A549 (cell line): Measurements from ENCODE around the gene FGF19. TPM values are rescaled to one million over a fixed set of nuclear protein-coding genes. Genes with fewer than 3 reads are reported as not detected.
A peak's percentile ranks its signal among the peaks of the same experiment; 100 is the strongest.

Experiments used
- ATAC-seq, 2 experiments: fragments of 200-7000 bp in 1 of 2; fragments of >200 bp in 1 of 2; cut with Nextera tagmentation in 1 of 2; cut with Tn5 transposase in 1 of 2; 3 replicates each; pipeline versions ENCODE4 v1.8.0 to v1.9.1; 2018 to 2020; ENCODE audit warnings: mild to moderate bottlenecking in 1 of 2, moderate library complexity in 1 of 2
- CTCF ChIA-PET: fragments of 300-600 bp; sonication (Branson Sonifier 250); formaldehyde crosslinking; extraction: SDS; loops from one replicate; lab custom pipeline; 2021; ENCODE audit warnings: antibody characterized with exemption, inconsistent platforms; lab: Yijun Ruan, JAX
- POLR2A ChIA-PET: fragments of 350-600 bp; formaldehyde crosslinking; extraction: SDS; loops from one replicate; lab custom pipeline; 2021; ENCODE audit warnings: antibody characterized with exemption, inconsistent platforms; lab: Yijun Ruan, JAX
- DNase-seq, 2 experiments: peaks; one replicate each; pipeline versions ENCODE4 v3.0.0 to v3.0.0-alpha.2; 2011 to 2016; ENCODE audit warnings: low read depth in 1 of 2, low spot score in 1 of 2
- FAIRE-seq: peaks from 2 replicates; lab custom pipeline; 2011; peaks lifted over from hg19 to GRCh38; lab: Jason Lieb, UNC
- H3K27ac ChIP-seq, 2 experiments: fragments of >200 bp; sonication (Bioruptor Twin); formaldehyde crosslinking; 3 replicates each; pipeline ENCODE4 v1.5.1; 2016 to 2017
- H3K4me1 ChIP-seq: fragments of >200 bp; sonication (Bioruptor Twin); formaldehyde crosslinking; 3 replicates; pipeline ENCODE4 v1.6.1; 2016
- H3K4me2 ChIP-seq: fragments of >200 bp; sonication (Bioruptor Twin); formaldehyde crosslinking; 3 replicates; pipeline ENCODE4 v1.6.1; 2016
- H3K4me3 ChIP-seq: fragments of >200 bp; sonication (Bioruptor Twin); formaldehyde crosslinking; 3 replicates; pipeline ENCODE4 v1.5.1; 2016
- H3K9me3 ChIP-seq: fragments of >200 bp; sonication (Bioruptor Twin); formaldehyde crosslinking; 3 replicates; pipeline ENCODE4 v1.6.1; 2016
- BCL3 ChIP-seq: fragments of >200 bp; sonication (Bioruptor Twin); formaldehyde crosslinking; IDR thresholded peaks from 3 replicates; pipeline ENCODE4 v1.6.1; 2016
- BHLHE40 ChIP-seq: IDR thresholded peaks from 2 replicates; pipeline ENCODE4 v1.6.1; 2012; ENCODE audit warnings: low read depth, low read length, inconsistent platforms
- CBX2 ChIP-seq: fragments of 200-600 bp; sonication (generic); IDR thresholded peaks from 2 replicates; pipeline ENCODE4 v1.6.1; 2016; ENCODE audit warnings: low read depth, mild to moderate bottlenecking, borderline replicate concordance
- CEBPB ChIP-seq, 2 experiments: fragments of >200 bp in 1 of 2; sonication (Bioruptor Twin) in 1 of 2; formaldehyde crosslinking in 1 of 2; IDR thresholded peaks; 2 replicates each; pipeline ENCODE4 v1.6.1; 2012 to 2016
- CTCF ChIP-seq: fragments of >200 bp; sonication (Bioruptor Twin); formaldehyde crosslinking; IDR thresholded peaks from 3 replicates; pipeline ENCODE4 v1.5.1; 2016
- EHMT2 ChIP-seq: fragments of 200-600 bp; sonication (generic); IDR thresholded peaks from 2 replicates; pipeline ENCODE4 v1.6.1; 2016; ENCODE audit warnings: antibody characterized with exemption, low read depth, mild to moderate bottlenecking, moderate library complexity
- ELK1 ChIP-seq: fragments of 150-350 bp; IDR thresholded peaks from 2 replicates; pipeline ENCODE4 v1.6.1; 2014; ENCODE audit warnings: low read depth, mild to moderate bottlenecking, low read length
- FOXS1 ChIP-seq: fragments of 250-450 bp; sonication (Bioruptor Pico); IDR thresholded peaks from 2 replicates; pipeline ENCODE4 v1.5.0; 2020; ENCODE audit warnings: mild to moderate bottlenecking, moderate library complexity
- HMGXB4 ChIP-seq: fragments of 250-450 bp; sonication (Bioruptor Pico); IDR thresholded peaks from 2 replicates; pipeline ENCODE4 v1.5.0; 2021; ENCODE audit warnings: mild to moderate bottlenecking, moderate library complexity, borderline replicate concordance
- KDM5A ChIP-seq: fragments of 200-600 bp; sonication (generic); IDR thresholded peaks from 2 replicates; pipeline ENCODE4 v1.6.1; 2016; ENCODE audit warnings: antibody characterized with exemption, mild to moderate bottlenecking
- PHF8 ChIP-seq: fragments of 200-600 bp; sonication (generic); IDR thresholded peaks from 2 replicates; pipeline ENCODE4 v1.6.1; 2016; ENCODE audit warnings: low read depth, mild to moderate bottlenecking, antibody characterized with exemption, moderate library complexity, borderline replicate concordance
- POLR2A ChIP-seq: IDR thresholded peaks from 2 replicates; pipeline ENCODE4 v1.6.1; 2012; ENCODE audit warnings: mild to moderate bottlenecking, low read length
- POLR2AphosphoS2 ChIP-seq: conservative IDR thresholded peaks from 2 replicates; pipeline ENCODE4 v1.6.1; 2012; ENCODE audit warnings: low read length, improper control_type of control experiment, inconsistent platforms
- RAD21 ChIP-seq, 2 experiments: fragments of >200 bp in 1 of 2; sonication (Bioruptor Twin) in 1 of 2; formaldehyde crosslinking in 1 of 2; IDR thresholded peaks in 1 of 2; conservative IDR thresholded peaks in 1 of 2; 2 replicates in 1 of 2; 3 replicates in 1 of 2; pipeline ENCODE4 v1.6.1; 2012 to 2018; ENCODE audit warnings: inconsistent platforms in 1 of 2
- REST ChIP-seq: fragments of 200-600 bp; sonication (generic); IDR thresholded peaks from 2 replicates; pipeline ENCODE4 v1.6.1; 2016; ENCODE audit warnings: antibody characterized with exemption, mild to moderate bottlenecking, moderate library complexity
- RNF2 ChIP-seq: fragments of 200-600 bp; sonication (generic); IDR thresholded peaks from 2 replicates; pipeline ENCODE4 v1.6.1; 2016; ENCODE audit warnings: low read depth, mild to moderate bottlenecking, antibody characterized with exemption, moderate library complexity, borderline replicate concordance
- TFCP2L1 ChIP-seq: fragments of 250-450 bp; sonication (Bioruptor Pico); IDR thresholded peaks from 2 replicates; pipeline ENCODE4 v1.5.0; 2021; ENCODE audit warnings: mild to moderate bottlenecking
- ZSCAN20 ChIP-seq: fragments of 250-450 bp; sonication (Bioruptor Pico); IDR thresholded peaks from 2 replicates; pipeline ENCODE4 v1.8.0; 2022; ENCODE audit warnings: mild to moderate bottlenecking, moderate library complexity
- WGBS: methylation state at CpG from one replicate; pipeline ENCODE4 v1.1.6; 2017; ENCODE audit errors: missing lambda C conversion rate; 5-methylcytosine and 5-hydroxymethylcytosine counted together
- polyA plus RNA-seq, 4 experiments: library from polyadenylated mRNA; depleted of rRNA in 3 of 4; stranded (reverse); fragments of >200 nt; fragmentation: RNase III in 1 of 4; extraction: RNeasy Plus Mini Kit Qiagen cat#74134 plus additional on column Dnase treatment in 1 of 4; gene quantifications; 2 replicates in 3 of 4; 3 replicates in 1 of 4; pipeline ENCODE4 v1.2.3, GENCODE V29; 2011 to 2017

Gene FGF19
- polyA plus RNA-seq, 2 of the 4 experiments (the other 2 are of a cell fraction) = 0.05 to 0.31 TPM

GRCh38 chr11:69651834-69652620 lies 51.8 kb downstream of the FGF19 start:
- Histone ChIP-seq H3K4me2 (peak overlapping the region; percentile 84), H3K9me3 (no peaks in the 10 kb centered on the region), H3K27ac (peak overlapping the region; percentile 31 to 87; a peak in 2 of 6 replicates), H3K4me3 (no peak overlapping the region), H3K4me1 (peaks cover 84% of the 10 kb centered on the region)
- TF ChIP-seq FOXS1 (CRISPR knock-in tag) (no peak), ZSCAN20 (CRISPR knock-in tag) (no peak), POLR2A (no peak), CTCF (no peak)
- peak; percentile 7 for FAIRE-seq
- WGBS = 83% methylated on average over 15 of the region's 15 CpGs
- POLR2A ChIA-PET = no interaction called here
- no peak for DNase-seq
- CTCF ChIA-PET = interaction anchor here (0.5 to 1.8 kb wide), 3 partner anchors 9 to 551 kb away, joined by 3 to 7 read pairs (median 7); no protein-coding TSS in a partner anchor
- ATAC-seq = no peak

GRCh38 chr11:69650832-69651344 lies 52.9 kb downstream of the FGF19 start:
- TF ChIP-seq CEBPB (IDR thresholded peaks at IDR 0.05) = no peak
- TF ChIP-seq RAD21 (conservative IDR thresholded peaks at IDR 0.05 in 1 of 2, IDR thresholded peaks at IDR 0.05 in 1 of 2) = no peak
- TF ChIP-seq EHMT2 = no peak
- no peak for TF ChIP-seq HMGXB4 (CRISPR knock-in tag)
- TF ChIP-seq KDM5A = no peak
- no peak for TF ChIP-seq ELK1
- TF ChIP-seq ZSCAN20 (CRISPR knock-in tag) = no peak
- no peak for TF ChIP-seq CBX2
- no peak for TF ChIP-seq TFCP2L1 (CRISPR knock-in tag)
- TF ChIP-seq RNF2 = no peak
- TF ChIP-seq POLR2AphosphoS2 = no peak; the same call in 1 of the 2 replicates
- no peak for TF ChIP-seq BCL3
- TF ChIP-seq PHF8 = no peak
- no peak for TF ChIP-seq BHLHE40
- no peak for TF ChIP-seq REST
- H3K4me2 ChIP-seq = 0 out of 3 replicates have a peak overlapping the region, but pooled peaks have one; percentile 8
- FAIRE-seq = no peak
- H3K27ac ChIP-seq = peak overlapping the region in 1 of 2 experiments; percentile 19; a peak in 1 of 6 replicates
- H3K4me1 ChIP-seq = peaks cover 91% of the 10 kb centered on the region
- no peak for ATAC-seq
- H3K9me3 ChIP-seq = no peaks in the 10 kb centered on the region
- WGBS = 82% methylated on average over 21 of the region's 23 CpGs
- DNase-seq = no peak
- no peak overlapping the region for H3K4me3 ChIP-seq
- ChIA-PET POLR2A (no interaction called here), CTCF (interaction anchor here (1.4 to 1.8 kb wide), 2 partner anchors 8 to 550 kb away, joined by 7 read pairs; no protein-coding TSS in a partner anchor)
